HL-60 (cell line): Measurements from ENCODE around the gene PDZD8.

Source experiments
- CTCF ChIP-seq: IDR thresholded peaks from one replicate; pipeline ENCODE4 v1.5.1; 2011; ENCODE audit warnings: low read length, control low read depth, inconsistent platforms; ENCODE audit not compliant: insufficient read depth
- GABPA ChIP-seq: IDR thresholded peaks from 2 replicates; pipeline ENCODE4 v1.6.1; 2012; ENCODE audit warnings: low read depth
- POLR2AphosphoS5 ChIP-seq: IDR thresholded peaks from 2 replicates; pipeline ENCODE4 v1.6.1; 2012; ENCODE audit warnings: low read depth
- SPI1 ChIP-seq: IDR thresholded peaks from 2 replicates; pipeline ENCODE4 v1.6.1; 2012; ENCODE audit warnings: low read depth, mild to moderate bottlenecking, borderline replicate concordance
- TF ChIP-seq, protein P1 (sequence below): IDR thresholded peaks from 2 replicates; pipeline ENCODE4 v1.6.1; 2012; ENCODE audit warnings: low read depth; ENCODE audit not compliant: insufficient replicate concordance

- no peak for TF ChIP-seq CTCF
- no peak for TF ChIP-seq POLR2AphosphoS5
- TF ChIP-seq, protein P1, sequence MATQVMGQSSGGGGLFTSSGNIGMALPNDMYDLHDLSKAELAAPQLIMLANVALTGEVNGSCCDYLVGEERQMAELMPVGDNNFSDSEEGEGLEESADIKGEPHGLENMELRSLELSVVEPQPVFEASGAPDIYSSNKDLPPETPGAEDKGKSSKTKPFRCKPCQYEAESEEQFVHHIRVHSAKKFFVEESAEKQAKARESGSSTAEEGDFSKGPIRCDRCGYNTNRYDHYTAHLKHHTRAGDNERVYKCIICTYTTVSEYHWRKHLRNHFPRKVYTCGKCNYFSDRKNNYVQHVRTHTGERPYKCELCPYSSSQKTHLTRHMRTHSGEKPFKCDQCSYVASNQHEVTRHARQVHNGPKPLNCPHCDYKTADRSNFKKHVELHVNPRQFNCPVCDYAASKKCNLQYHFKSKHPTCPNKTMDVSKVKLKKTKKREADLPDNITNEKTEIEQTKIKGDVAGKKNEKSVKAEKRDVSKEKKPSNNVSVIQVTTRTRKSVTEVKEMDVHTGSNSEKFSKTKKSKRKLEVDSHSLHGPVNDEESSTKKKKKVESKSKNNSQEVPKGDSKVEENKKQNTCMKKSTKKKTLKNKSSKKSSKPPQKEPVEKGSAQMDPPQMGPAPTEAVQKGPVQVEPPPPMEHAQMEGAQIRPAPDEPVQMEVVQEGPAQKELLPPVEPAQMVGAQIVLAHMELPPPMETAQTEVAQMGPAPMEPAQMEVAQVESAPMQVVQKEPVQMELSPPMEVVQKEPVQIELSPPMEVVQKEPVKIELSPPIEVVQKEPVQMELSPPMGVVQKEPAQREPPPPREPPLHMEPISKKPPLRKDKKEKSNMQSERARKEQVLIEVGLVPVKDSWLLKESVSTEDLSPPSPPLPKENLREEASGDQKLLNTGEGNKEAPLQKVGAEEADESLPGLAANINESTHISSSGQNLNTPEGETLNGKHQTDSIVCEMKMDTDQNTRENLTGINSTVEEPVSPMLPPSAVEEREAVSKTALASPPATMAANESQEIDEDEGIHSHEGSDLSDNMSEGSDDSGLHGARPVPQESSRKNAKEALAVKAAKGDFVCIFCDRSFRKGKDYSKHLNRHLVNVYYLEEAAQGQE: no peak
- no peak for TF ChIP-seq GABPA
- TF ChIP-seq SPI1: no peak
Measured at GRCh38 chr10:117420768-117421167, 45.5 kb upstream of the PDZD8 start.
